Kidney epithelial cell (primary cell): ENCODE data around the gene CD300C. TPM values are rescaled to one million over a fixed set of nuclear protein-coding genes. Genes with fewer than 3 reads are reported as not detected.
"Not testable (repeated sequence)": the region's sequence is repeated elsewhere in the genome, so short reads cannot be mapped to it uniquely, and the experiment has no call there.

Source experiments
- DNase-seq: peaks from one replicate; pipeline ENCODE4 v3.0.0-alpha.2; 2010; ENCODE audit warnings: low read depth
- H3K27me3 ChIP-seq: 2 replicates; pipeline ENCODE4 v1.6.0; 2011; ENCODE audit warnings: low read length; ENCODE audit not compliant: control insufficient read depth, insufficient read depth
- H3K36me3 ChIP-seq: 2 replicates; pipeline ENCODE4 v1.5.1; 2011; ENCODE audit warnings: low read length; ENCODE audit not compliant: control insufficient read depth, insufficient read depth
- H3K4me3 ChIP-seq: 2 replicates; pipeline ENCODE4 v1.5.1; 2011; ENCODE audit warnings: low read depth, mild to moderate bottlenecking, control low read depth, low read length
- CTCF ChIP-seq: IDR thresholded peaks from 2 replicates; pipeline ENCODE4 v1.5.1; 2011; ENCODE audit warnings: mild to moderate bottlenecking, moderate library complexity, low read length, control low read depth, inconsistent platforms; ENCODE audit not compliant: insufficient read depth, poor library complexity, severe bottlenecking
- total RNA-seq: library from RNA; depleted of rRNA; stranded (reverse); fragments of >200 nt; gene quantifications from 2 replicates; pipeline ENCODE4 v1.2.3, GENCODE V29; 2015

CD300C gene
- total RNA-seq, 1 donor from 2014 or later = not detected

- Histone ChIP-seq H3K36me3 (no peaks in the 10 kb centered on the region), H3K27me3 (no peaks in the 10 kb centered on the region), H3K4me3 (no peak overlapping the region)
- no peak for TF ChIP-seq CTCF
- no peak for DNase-seq
Observed at GRCh38 chr17:74522381-74523105, 23.4 kb downstream of the CD300C start.

- DNase-seq = no peak
- Histone ChIP-seq H3K36me3 (no peaks in the 10 kb centered on the region), H3K27me3 (no peaks in the 10 kb centered on the region), H3K4me3 (no peak overlapping the region)
- no peak for TF ChIP-seq CTCF
Observed at GRCh38 chr17:74521701-74522201, 24.2 kb downstream of the CD300C start.

GRCh38 chr17:74520790-74521480, 25.0 kb downstream of the CD300C start:
- no peak overlapping the region for H3K4me3 ChIP-seq
- H3K27me3 ChIP-seq = no peaks in the 10 kb centered on the region
- DNase-seq = no peak
- TF ChIP-seq CTCF = no peak
- H3K36me3 ChIP-seq = no peaks in the 10 kb centered on the region

GRCh38 chr17:74520016-74520434, 25.9 kb downstream of the CD300C start:
- H3K4me3 ChIP-seq = no peak overlapping the region
- TF ChIP-seq CTCF = no peak
- DNase-seq = no peak
- no peaks in the 10 kb centered on the region for H3K36me3 ChIP-seq
- H3K27me3 ChIP-seq = no peaks in the 10 kb centered on the region

- not testable (repeated sequence) for H3K27me3 ChIP-seq, DNase-seq, H3K36me3 ChIP-seq, H3K4me3 ChIP-seq
Observed at GRCh38 chr17:74518413-74518981, 27.4 kb downstream of the CD300C start.

GRCh38 chr17:74516561-74517328, 29.2 kb downstream of the CD300C start:
- H3K36me3 ChIP-seq = no peaks in the 10 kb centered on the region
- no peaks in the 10 kb centered on the region for H3K27me3 ChIP-seq
- no peak overlapping the region for H3K4me3 ChIP-seq
- TF ChIP-seq CTCF = no peak
- DNase-seq = no peak
